ENCODE results near the gene PTGIR. TPM values are rescaled to one million over a fixed set of nuclear protein-coding genes. Genes with fewer than 3 reads are reported as not detected.
A peak's percentile ranks its signal among the peaks of the same experiment; 100 is the strongest.

PTGIR gene
- total RNA-seq, 2 experiments from 2014 or later: 14.0 to 14.7 TPM

- POLR2A ChIA-PET: no interaction called here
- CTCF ChIA-PET: no interaction called here
- peaks cover 4% of the 10 kb centered on the region for H3K4me1 Mint-ChIP-seq
These were observed 29.8 kb upstream of the PTGIR start for GRCh38 chr19:46654621-46655152.

GRCh38 chr19:46650445-46650844 lies 25.6 kb upstream of the PTGIR start:
- CTCF ChIA-PET: interaction anchor here (0.5 to 0.6 kb wide), 2 partner anchors 63 to 184 kb away, joined by 3 to 5 read pairs; no protein-coding TSS in a partner anchor
- H3K27me3 Mint-ChIP-seq: peaks cover 61% of the 10 kb centered on the region

More at GRCh38 chr19:46654621-46655152, 29.8 kb upstream of the PTGIR start:
- DNase-seq: no peak
- peaks cover 50% of the 10 kb centered on the region for H3K27me3 Mint-ChIP-seq
- no peaks in the 10 kb centered on the region for H3K36me3 Mint-ChIP-seq (ENCODE audit: low read depth)
- H3K9me3 Mint-ChIP-seq: no peaks in the 10 kb centered on the region
- no peak overlapping the region for H3K4me3 Mint-ChIP-seq
- no peak overlapping the region for H3K27ac Mint-ChIP-seq

GRCh38 chr19:46648961-46649960 lies 24.4 kb upstream of the PTGIR start:
- Mint-ChIP-seq H3K27ac (no peak overlapping the region), H3K4me3 (no peak overlapping the region), H3K4me1 (peaks cover 4% of the 10 kb centered on the region), H3K9me3 (peaks cover 8% of the 10 kb centered on the region), H3K36me3 (ENCODE audit: low read depth) (peaks cover 2% of the 10 kb centered on the region), H3K27me3 (peaks cover 60% of the 10 kb centered on the region)
- CTCF ChIA-PET: no interaction called here
- no peak for DNase-seq
- POLR2A ChIA-PET: no interaction called here

More at GRCh38 chr19:46650445-46650844, 25.6 kb upstream of the PTGIR start:
- peaks cover 4% of the 10 kb centered on the region for H3K4me1 Mint-ChIP-seq
- POLR2A ChIA-PET: no interaction called here
- no peak overlapping the region for H3K27ac Mint-ChIP-seq
- H3K9me3 Mint-ChIP-seq: peaks cover 8% of the 10 kb centered on the region
- DNase-seq: no peak
- H3K4me3 Mint-ChIP-seq: no peak overlapping the region
- H3K36me3 Mint-ChIP-seq (ENCODE audit: low read depth): peaks cover 2% of the 10 kb centered on the region

GRCh38 chr19:46648060-46648960 lies 23.4 kb upstream of the PTGIR start:
- H3K36me3 Mint-ChIP-seq (ENCODE audit: low read depth): peaks cover 2% of the 10 kb centered on the region
- H3K27me3 Mint-ChIP-seq: peaks cover 60% of the 10 kb centered on the region

GRCh38 chr19:46646402-46646801 lies 21.5 kb upstream of the PTGIR start:
- peaks cover 4% of the 10 kb centered on the region for H3K4me1 Mint-ChIP-seq
- no peak overlapping the region for H3K4me3 Mint-ChIP-seq
- peaks cover 2% of the 10 kb centered on the region for H3K36me3 Mint-ChIP-seq (ENCODE audit: low read depth)
- ChIA-PET POLR2A (no interaction called here), CTCF (no interaction called here)
- no peak for DNase-seq
- peaks cover 8% of the 10 kb centered on the region for H3K9me3 Mint-ChIP-seq
- H3K27me3 Mint-ChIP-seq: peaks cover 58% of the 10 kb centered on the region
- H3K27ac Mint-ChIP-seq: no peak overlapping the region

More at GRCh38 chr19:46648060-46648960, 23.4 kb upstream of the PTGIR start:
- POLR2A ChIA-PET: no interaction called here
- H3K4me3 Mint-ChIP-seq: no peak overlapping the region
- H3K27ac Mint-ChIP-seq: no peak overlapping the region
- peaks cover 4% of the 10 kb centered on the region for H3K4me1 Mint-ChIP-seq
- no peak for DNase-seq
- H3K9me3 Mint-ChIP-seq: peaks cover 8% of the 10 kb centered on the region
- CTCF ChIA-PET: interaction anchor here (1.0 to 1.5 kb wide), 2 partner anchors 14 to 34 kb away, joined by 3 to 5 read pairs; no protein-coding TSS in a partner anchor

GRCh38 chr19:46644720-46645119 lies 19.8 kb upstream of the PTGIR start:
- H3K27me3 Mint-ChIP-seq: peaks cover 53% of the 10 kb centered on the region
- POLR2A ChIA-PET: no interaction called here

GRCh38 chr19:46640656-46641055 lies 15.8 kb upstream of the PTGIR start:
- H3K9me3 Mint-ChIP-seq: no peaks in the 10 kb centered on the region
- H3K36me3 Mint-ChIP-seq (ENCODE audit: low read depth): no peaks in the 10 kb centered on the region
- POLR2A ChIA-PET: no interaction called here
- peaks cover 32% of the 10 kb centered on the region for H3K27me3 Mint-ChIP-seq
- H3K27ac Mint-ChIP-seq: peak overlapping the region; percentile 20
- peaks cover 8% of the 10 kb centered on the region for H3K4me1 Mint-ChIP-seq
- H3K4me3 Mint-ChIP-seq: no peak overlapping the region
- CTCF ChIA-PET: interaction anchor here (0.6 to 0.7 kb wide), 3 partner anchors 183 to 1097 kb away, joined by 3 to 4 read pairs (median 3); no protein-coding TSS in a partner anchor
- DNase-seq: no peak

More at GRCh38 chr19:46644720-46645119, 19.8 kb upstream of the PTGIR start:
- no peak overlapping the region for H3K27ac Mint-ChIP-seq
- H3K4me1 Mint-ChIP-seq: peaks cover 10% of the 10 kb centered on the region
- DNase-seq: no peak
- peaks cover 2% of the 10 kb centered on the region for H3K36me3 Mint-ChIP-seq (ENCODE audit: low read depth)
- no peak overlapping the region for H3K4me3 Mint-ChIP-seq
- CTCF ChIA-PET: interaction anchor here (0.5 to 1.8 kb wide), 5 partner anchors 18 to 68 kb away, joined by 3 to 5 read pairs (median 3); no protein-coding TSS in a partner anchor
- peaks cover 8% of the 10 kb centered on the region for H3K9me3 Mint-ChIP-seq

GRCh38 chr19:46639358-46640182 lies 14.7 kb upstream of the PTGIR start:
- POLR2A ChIA-PET: interaction anchor here (0.7 kb wide), 1 partner anchor 19 kb away, joined by 3 read pairs; no protein-coding TSS in a partner anchor
- Mint-ChIP-seq H3K4me3 (peak overlapping the region; percentile 23), H3K9me3 (no peaks in the 10 kb centered on the region), H3K4me1 (peaks cover 13% of the 10 kb centered on the region), H3K27me3 (peaks cover 29% of the 10 kb centered on the region), H3K36me3 (ENCODE audit: low read depth) (no peaks in the 10 kb centered on the region), H3K27ac (no peak overlapping the region)
- DNase-seq: peak; percentile 35
- CTCF ChIA-PET: interaction anchor here (0.7 to 0.9 kb wide), 3 partner anchors 35 to 404 kb away, joined by 3 read pairs; no protein-coding TSS in a partner anchor

GRCh38 chr19:46637224-46637623 lies 12.3 kb upstream of the PTGIR start:
- Mint-ChIP-seq H3K4me3 (no peak overlapping the region), H3K27me3 (peaks cover 25% of the 10 kb centered on the region), H3K36me3 (ENCODE audit: low read depth) (no peaks in the 10 kb centered on the region), H3K27ac (no peak overlapping the region), H3K4me1 (peaks cover 31% of the 10 kb centered on the region), H3K9me3 (no peaks in the 10 kb centered on the region)
- CTCF ChIA-PET: interaction anchor here (1.0 to 1.2 kb wide), 2 partner anchors 21 to 25 kb away, joined by 3 to 6 read pairs; no protein-coding TSS in a partner anchor
- DNase-seq: no peak
- POLR2A ChIA-PET: interaction anchor here (1.1 kb wide), 1 partner anchor 20 kb away, joined by 4 read pairs; no protein-coding TSS in a partner anchor

- Mint-ChIP-seq H3K36me3 (ENCODE audit: low read depth) (no peaks in the 10 kb centered on the region), H3K27me3 (peaks cover 18% of the 10 kb centered on the region), H3K27ac (no peak within 1 kb of the TSS), H3K9me3 (no peaks in the 10 kb centered on the region), H3K4me1 (peaks cover 31% of the 10 kb centered on the region), H3K4me3 (no peak within 1 kb of the TSS)
- no peak for DNase-seq
- POLR2A ChIA-PET: no interaction called here
- CTCF ChIA-PET: interaction anchor here (1.2 kb wide), 1 partner anchor 19 kb away, joined by 3 read pairs; no protein-coding TSS in a partner anchor
These were observed 11.3 kb upstream of the PTGIR start, which contains the start of gene GNG8 for GRCh38 chr19:46635920-46636761. Gene GNG8 (minus strand): TSS chr19:46636202. CDS start chr19:46634682, 1,520 bp downstream.

Data from activated CD4-positive, alpha-beta T cell treated with anti-CD3 and anti-CD28 coated beads, Interleukin-2, amount 10 ng/mL, durations not matched to agents 7 days and 5 days (primary cell).